Uterus (tissue), 2 donors: ENCODE measurements around the gene ANKRD45.

Source experiments
- POLR2A ChIP-seq, 2 donors: fragments of 450-650 bp; IDR thresholded peaks; one replicate each; pipeline ENCODE4 v1.6.1; 2016; ENCODE audit warnings: antibody characterized with exemption in 2 of 2, mild to moderate bottlenecking in 1 of 2, moderate library complexity in 1 of 2
- TF ChIP-seq, protein P1 (sequence below), 4 experiments: fragments of 200-600 bp in 2 of 4; fragments of 450-650 bp in 2 of 4; sonication (generic) in 2 of 4; IDR thresholded peaks; one replicate each; pipeline ENCODE4 v1.5.1; 2016 to 2019; ENCODE audit warnings: antibody characterized with exemption in 4 of 4, mild to moderate bottlenecking in 2 of 4, moderate library complexity in 1 of 4

DNA sequence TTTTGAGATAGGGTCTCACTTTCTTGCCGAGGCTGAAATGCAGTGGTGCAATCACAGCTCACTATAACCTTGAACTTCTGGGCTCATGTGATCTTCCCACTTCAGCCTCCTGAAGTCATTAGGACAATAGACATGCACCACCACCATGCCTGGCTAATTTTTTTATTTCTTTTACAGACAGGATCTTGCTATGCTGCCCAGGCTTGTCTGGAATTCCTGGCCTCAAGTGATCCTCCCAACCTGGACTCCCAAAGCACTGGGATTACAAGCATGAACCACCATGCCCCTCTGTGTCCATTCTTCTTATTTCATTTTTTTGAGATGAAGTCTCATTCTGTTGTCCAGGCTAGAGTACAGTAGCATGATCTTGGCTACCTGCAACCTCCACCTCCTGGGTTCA lies 33.1 kb upstream of the ANKRD45 start:
- no peak for TF ChIP-seq POLR2A (IDR thresholded peaks at IDR 0.05)
- TF ChIP-seq, protein P1, sequence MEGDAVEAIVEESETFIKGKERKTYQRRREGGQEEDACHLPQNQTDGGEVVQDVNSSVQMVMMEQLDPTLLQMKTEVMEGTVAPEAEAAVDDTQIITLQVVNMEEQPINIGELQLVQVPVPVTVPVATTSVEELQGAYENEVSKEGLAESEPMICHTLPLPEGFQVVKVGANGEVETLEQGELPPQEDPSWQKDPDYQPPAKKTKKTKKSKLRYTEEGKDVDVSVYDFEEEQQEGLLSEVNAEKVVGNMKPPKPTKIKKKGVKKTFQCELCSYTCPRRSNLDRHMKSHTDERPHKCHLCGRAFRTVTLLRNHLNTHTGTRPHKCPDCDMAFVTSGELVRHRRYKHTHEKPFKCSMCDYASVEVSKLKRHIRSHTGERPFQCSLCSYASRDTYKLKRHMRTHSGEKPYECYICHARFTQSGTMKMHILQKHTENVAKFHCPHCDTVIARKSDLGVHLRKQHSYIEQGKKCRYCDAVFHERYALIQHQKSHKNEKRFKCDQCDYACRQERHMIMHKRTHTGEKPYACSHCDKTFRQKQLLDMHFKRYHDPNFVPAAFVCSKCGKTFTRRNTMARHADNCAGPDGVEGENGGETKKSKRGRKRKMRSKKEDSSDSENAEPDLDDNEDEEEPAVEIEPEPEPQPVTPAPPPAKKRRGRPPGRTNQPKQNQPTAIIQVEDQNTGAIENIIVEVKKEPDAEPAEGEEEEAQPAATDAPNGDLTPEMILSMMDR (IDR thresholded peaks at IDR 0.05) = no peak
